HG03457 (cell line): ENCODE data around the gene COG5.
"Not testable (repeated sequence)": the region's sequence is repeated elsewhere in the genome, so short reads cannot be mapped to it uniquely, and the experiment has no call there.

Source experiments
- ATAC-seq: cut with Tn5 transposase; IDR thresholded peaks from one replicate; pipeline ENCODE4 v1.9.1; 2021; ENCODE audit warnings: moderate number of reproducible peaks; ENCODE audit not compliant: unreplicated experiment

Gene COG5

DNA sequence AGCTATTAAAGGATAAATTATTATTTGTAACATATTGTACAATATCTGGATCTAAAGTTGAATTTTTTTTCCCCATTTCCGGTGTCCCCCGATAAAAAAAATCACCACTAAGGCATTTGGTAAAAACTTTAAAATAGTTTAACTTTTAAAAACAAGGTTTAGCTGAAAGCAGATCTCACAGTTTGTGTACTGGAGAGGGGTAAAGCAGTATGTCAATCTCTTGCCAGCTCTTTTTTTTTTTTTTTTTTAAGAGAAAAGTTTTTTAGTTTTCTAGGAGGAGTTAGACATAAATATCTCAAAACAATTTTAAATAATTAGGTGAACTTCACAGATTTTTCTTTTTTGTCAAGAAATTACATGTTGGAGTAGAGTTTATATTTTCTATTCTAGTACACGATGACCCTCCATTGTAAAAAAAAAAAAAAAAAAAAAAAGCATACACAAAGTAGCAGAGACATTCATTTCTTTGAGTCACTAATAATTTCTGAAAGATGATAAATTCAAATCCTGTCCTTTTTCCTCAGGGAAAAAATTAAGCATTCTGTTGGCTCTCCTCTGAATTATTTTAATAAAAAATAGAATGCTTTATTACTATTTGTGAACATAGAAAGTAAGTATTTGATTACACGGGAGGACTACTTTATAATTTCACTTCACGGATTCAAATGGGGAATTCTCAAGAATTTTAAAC, 396.8 kb downstream of the COG5 start:
- ATAC-seq = no peak

DNA sequence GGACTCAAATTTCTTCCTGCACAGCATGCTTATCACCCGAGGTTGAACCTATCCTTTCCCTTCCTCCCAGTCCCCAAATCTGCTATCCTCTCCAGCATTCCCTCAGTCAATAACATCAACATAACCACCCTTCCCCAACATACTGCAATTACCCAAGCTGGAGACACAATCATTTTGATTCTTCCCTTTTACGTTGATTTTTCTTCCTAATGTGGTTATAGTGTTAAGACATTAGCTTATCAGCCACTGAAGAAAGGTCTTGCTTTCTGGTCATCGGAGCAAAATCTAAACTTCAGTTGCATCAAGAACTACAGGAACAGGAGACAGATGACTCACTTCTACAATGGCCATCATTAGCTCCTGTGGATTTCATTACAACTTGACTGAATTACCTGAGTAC, 398.4 kb downstream of the COG5 start:
- ATAC-seq = no peak

DNA sequence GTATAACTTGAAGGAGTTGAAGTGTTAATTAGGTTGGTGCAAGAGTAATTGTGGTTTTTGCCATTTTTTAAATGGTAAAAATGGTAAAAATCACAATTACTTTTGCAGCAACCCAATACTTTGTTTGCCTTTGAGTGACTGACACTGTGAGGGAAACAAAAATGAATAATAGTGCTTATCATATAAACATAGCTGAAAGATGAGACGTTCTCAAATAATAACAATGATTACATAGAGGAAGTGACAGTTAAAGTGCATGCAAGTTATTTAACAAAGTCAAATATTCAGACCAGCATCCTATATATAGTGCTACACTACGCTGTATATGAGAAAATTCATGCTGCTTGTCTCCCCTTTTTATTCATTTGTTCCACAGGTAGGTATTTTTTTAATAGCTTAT, 399.6 kb downstream of the COG5 start:
- no peak for ATAC-seq

DNA sequence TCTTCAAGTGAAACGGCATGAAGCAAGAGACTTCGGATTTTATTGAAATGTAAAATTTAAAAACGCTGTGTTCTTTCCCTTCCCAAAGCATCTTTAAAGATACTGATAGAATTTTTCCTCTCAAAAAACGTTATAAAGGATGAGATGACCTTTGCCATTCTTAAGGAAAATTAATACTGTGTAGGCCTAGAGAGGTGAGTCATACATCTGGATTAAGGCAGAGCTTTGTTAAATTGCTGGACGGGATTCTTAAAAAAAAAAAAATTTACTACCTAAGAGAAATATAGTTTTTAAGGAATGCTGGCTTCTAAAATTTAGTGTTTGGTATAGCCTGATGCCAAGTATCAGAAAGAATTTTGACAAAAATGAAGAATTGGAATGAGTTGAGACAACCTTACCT, 401.2 kb downstream of the COG5 start:
- ATAC-seq = no peak

DNA sequence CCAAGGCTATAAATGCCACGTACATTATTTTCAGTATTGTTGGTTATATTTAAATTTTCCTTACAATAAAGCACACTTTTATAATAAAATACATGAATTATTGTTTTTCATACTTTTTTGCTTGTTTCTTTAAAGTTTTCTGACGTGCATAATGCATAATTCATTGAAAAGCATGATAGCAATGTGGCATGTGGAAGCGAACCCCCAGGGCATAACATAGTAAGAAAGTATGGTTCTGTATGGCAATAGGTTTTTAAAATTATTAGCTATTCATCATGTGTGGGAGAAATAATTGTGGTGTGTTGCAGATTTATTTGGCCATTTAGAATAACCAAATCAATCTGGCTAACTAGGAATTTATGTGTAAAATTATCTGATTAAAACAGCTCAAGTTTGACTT, 402.3 kb downstream of the COG5 start:
- ATAC-seq = no peak

DNA sequence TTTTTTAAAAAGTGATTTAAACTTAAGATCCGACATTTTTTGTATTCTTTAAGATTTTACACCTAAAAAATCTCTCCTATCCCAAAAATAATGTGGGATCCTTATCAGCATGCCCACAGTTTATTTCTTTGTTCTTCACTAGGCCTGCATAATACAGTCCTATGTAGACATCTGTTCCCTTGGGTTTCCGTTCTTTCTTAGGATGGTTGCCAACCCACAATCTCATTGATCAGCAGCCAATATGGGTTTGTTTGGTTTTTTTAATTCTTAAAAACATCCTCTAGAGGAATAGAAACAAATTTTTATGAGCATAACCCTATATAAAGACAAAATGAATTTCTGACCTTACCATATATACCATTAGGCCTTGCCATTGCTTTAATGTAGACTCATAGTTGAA, 403.3 kb downstream of the COG5 start:
- ATAC-seq = no peak

DNA sequence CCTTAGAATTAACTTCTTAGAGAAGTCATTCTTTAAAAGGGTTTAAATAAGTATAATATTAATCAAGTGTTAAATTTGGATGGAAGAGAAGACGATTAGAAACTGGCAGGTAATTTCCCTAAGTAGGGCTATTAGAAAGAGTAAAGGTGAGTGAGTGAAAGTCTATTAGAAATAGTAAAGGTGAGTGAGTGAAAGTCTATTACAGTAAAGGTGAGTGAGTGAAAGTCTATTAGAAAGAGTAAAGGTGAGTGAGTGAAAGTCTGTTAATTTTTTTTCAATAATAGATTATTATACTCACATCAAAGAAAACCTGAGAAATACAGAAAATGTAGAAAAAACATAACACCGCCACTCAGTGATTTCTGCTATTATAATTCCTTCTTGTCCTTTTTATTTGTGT, 405.7 kb downstream of the COG5 start:
- no peak for ATAC-seq

DNA sequence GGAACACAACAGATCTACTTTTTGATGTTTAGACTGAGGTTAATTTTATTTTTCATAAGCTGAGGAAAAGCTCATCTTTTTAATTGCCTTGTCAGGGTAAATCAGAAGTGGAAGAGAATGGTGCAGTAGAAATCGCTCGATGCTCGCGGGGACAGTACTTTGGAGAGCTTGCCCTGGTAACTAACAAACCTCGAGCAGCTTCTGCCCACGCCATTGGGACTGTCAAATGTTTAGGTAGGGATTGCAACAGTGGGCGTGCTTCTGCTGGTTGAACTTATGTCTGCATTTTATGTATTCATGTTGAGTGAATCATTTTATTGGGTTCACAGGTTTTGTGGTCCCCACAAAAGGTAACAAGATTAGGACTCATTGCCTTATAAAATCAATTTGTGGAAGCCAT, 406.6 kb downstream of the COG5 start:
- ATAC-seq = no peak

DNA sequence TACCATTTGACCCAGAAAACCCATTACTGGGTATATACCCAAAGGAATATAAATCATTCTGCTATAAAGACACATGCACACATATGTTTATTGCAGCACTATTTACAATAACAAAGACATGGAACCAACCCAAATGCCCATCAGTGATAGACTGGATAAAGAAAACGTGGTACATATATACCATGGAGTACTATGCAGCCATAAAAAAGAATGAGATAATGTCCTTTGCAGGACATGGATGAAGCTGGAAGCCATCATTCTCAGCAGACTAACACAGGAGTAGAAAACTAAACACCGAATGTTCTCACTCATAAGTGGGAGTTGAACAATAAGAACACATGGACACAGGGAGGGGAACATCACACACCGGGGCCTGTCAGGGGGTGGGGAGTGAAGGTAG, 408.0 kb downstream of the COG5 start:
- not testable (repeated sequence) for ATAC-seq

DNA sequence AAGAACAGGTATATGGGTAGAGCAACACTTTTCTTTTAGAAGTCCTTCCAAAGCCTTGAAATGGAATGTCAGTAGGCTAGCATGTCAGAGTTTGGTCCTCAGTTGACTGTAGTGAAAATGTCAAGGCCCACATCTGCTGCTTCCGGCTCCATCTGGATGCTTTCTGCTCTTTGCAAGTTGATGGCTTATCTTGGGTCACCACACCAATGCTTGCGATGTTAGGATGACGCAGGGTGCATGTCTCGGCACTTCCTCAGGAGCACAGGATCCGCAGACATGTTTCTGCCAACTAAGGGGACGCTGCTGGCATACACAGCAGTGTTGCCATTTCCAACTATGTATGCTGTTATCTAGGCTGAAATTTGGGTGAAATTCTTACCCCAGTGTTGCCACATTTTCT, 408.9 kb downstream of the COG5 start:
- no peak for ATAC-seq

DNA sequence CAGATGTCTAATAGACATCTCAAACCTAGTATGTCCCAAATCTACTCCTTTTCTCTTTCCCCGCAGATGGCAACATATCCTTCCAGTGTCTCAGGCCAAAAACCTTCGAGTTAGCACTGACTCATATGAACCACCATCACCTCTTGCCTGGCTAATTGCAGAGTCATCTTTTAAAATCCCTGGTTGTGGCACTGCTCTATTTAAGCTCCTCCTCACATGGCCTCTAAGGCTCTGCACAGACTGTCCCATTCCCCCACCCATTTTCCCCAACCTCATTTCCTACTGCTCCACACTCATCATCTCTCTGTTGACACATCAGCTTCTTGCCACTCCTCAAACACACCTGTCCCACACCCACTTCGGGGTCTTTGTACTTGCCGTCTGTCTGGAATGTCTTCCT, 411.7 kb downstream of the COG5 start:
- no peak for ATAC-seq
